HG03565 (cell line): ENCODE measurements around the gene OR10H1.
"Not testable (repeated sequence)": the region's sequence is repeated elsewhere in the genome, so short reads cannot be mapped to it uniquely, and the experiment has no call there.

ENCODE experiments used
- ATAC-seq: cut with Tn5 transposase; IDR thresholded peaks from one replicate; pipeline ENCODE4 v1.9.1; 2021; ENCODE audit warnings: mild to moderate bottlenecking, moderate library complexity; ENCODE audit not compliant: unreplicated experiment

The OR10H1 gene, protein sequence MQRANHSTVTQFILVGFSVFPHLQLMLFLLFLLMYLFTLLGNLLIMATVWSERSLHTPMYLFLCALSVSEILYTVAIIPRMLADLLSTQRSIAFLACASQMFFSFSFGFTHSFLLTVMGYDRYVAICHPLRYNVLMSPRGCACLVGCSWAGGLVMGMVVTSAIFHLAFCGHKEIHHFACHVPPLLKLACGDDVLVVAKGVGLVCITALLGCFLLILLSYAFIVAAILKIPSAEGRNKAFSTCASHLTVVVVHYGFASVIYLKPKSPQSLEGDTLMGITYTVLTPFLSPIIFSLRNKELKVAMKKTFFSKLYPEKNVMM

GRCh38 chr19:15815306-15815705, at the start of gene OR10H1:
OR10H1 (minus strand) TSS chr19:15815664; CDS start chr19:15808037, 7,627 bp downstream.
- ATAC-seq = no peak

DNA sequence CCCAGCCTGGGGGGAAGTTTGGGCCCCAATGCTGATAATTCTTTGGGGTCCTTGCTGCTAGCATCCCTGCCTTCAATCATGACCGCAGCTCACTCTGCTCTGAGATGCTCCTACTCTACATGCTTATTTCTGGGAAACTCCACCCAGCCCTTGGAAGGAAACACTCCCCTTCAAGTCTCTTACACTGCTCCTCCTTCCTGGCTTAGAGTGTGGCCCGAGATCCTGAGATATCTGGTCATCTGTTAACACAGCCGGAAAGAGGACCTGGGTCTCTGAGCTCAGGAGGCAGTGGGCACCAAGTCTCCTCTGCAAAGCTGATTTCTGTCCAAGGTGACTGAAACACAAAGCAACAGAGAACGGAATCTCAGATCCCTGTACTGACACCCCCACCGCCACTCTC, 49.4 kb upstream of the OR10H1 start:
- ATAC-seq = no peak

DNA sequence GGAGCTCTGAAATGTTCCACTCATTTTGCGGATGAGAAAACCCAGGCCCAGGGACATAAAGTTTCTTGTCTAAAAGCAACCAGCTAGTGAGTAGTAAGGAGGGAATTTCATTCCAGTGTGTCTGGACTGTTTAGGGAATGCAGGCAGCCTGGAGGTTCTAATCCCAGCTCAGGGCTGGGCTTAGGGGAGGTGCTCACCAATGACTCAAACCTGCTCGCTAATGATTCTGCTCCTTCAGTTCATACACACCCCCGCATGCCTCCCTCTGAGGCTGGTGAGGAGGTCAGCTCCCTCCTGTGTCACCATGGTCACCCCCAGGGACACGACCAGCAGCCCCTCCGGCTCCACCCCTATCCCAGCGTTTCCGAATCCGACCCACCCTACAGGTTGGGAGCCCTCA, 47.8 kb upstream of the OR10H1 start:
- no peak for ATAC-seq

DNA sequence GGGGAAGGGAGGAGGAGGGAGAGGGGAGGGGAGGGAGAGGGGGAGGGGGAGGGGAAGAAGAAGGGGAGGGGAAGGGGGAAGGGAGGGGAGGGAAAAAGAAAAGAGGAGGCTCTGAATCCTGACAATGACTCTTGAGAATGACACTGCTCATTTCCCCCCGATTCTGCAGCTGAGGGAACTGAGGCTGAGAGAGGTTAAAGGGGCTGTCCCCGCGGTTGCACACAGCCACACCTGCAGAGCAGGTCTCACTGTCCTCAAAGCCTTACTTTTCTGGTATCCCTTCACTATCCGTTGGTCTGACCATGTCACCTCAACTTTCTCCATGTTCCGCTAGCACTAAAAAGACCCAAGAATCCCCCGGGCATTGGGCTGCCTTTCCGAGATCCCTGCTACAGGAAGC, 47.0 kb upstream of the OR10H1 start:
- no peak for ATAC-seq

GRCh38 chr19:15860522-15860921, 45.1 kb upstream of the OR10H1 start:
- ATAC-seq = no peak

- no peak for ATAC-seq
Measured at GRCh38 chr19:15859187-15859586, 43.7 kb upstream of the OR10H1 start.

DNA sequence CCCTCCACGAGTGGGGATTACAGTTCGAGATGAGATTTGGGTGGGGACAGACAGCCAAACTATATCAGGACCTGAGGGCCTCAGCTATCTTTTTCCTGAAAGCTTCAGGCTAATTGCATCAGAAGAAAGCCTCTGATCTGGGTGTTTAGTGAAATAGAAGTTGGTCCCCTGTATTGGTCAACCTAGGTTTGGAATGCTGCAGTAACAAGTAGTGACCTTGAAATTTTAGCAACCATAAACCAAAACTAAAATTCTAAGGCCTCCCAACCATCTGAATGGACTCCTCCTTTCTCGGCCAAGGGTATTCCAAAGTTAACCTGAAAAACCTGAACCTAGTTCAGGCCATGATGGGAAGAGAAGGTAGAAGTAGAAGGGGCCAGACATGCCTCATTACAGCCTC, 34.9 kb upstream of the OR10H1 start:
- ATAC-seq = no peak

DNA sequence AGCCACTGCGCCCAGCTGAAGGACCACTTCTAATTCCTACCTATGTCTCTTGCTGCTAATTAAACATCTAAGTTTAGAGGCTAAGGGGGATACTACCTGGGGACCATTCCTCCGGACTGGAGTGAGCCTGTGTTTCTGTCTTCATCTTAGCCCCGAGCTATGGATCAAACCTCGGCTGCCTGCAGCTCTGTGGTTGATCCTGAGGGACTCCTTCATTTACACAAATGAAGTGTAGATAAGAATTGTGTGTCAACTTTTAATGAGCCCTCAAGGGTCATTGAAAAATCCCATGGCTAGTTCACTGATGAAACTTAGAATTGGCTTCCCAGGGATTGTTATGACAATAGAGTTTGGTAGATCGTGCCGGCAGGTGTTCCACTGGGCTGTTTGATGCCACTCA, 31.5 kb upstream of the OR10H1 start:
- no peak for ATAC-seq

DNA sequence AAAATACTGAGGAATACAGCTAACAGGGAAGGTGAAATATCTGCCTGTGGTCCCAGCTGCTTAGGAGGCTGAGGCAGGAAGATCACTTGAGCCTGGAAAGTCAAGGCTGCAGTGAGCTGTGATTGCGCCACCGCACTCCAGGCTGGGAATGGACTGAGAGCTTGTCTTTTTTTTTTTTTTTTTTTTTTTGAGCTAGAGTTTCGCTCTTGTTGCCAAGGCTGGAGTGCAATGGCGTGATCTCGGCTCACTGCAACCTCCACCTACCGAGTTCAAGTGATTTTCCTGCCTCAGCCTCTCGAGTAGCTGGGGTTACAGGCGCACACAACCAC, 28.4 kb upstream of the OR10H1 start:
- not testable (repeated sequence) for ATAC-seq

GRCh38 chr19:15843203-15843893, 27.9 kb upstream of the OR10H1 start:
- ATAC-seq = no peak

- no peak for ATAC-seq
Measured at GRCh38 chr19:15841875-15842569, 26.6 kb upstream of the OR10H1 start.

DNA sequence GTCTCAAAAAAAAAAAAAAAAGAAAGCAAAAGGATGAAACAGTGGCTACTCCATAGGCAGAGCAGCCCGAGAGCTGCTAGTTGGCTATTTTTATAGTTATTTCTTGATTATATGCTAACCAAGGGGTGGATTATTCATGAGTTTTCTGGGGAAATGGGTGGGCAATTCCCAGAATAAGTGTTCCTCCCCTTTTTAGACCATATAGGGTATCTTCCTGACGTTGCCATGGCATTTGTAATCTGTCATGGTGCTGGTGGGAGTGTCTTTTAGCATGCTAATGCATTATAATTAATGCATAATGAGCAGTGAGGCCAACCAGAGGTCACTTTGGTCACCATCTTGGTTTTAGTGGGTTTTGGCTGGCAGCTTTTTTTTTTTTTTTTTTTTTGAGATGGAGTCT, 25.4 kb upstream of the OR10H1 start:
- ATAC-seq = no peak

GRCh38 chr19:15839888-15840287, 24.4 kb upstream of the OR10H1 start:
- not testable (repeated sequence) for ATAC-seq

DNA sequence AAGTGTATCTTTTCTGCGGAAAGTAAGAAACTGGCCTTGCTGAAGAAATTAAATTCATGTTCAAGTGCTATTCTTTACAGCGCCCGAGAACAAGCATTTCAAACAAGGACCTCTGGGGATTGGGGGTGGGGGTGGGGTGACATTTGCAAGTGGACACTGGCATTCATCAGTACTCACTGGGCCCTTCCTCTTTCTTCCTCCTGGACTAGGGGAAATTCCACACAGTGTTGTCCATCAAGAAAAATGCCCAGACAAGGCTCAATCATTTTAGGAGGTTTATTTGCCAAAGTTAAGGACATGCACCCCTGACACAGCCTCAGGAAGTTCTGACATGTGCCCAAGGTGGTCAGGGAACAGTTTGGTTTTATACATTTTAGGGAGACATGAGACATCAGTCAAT, 22.9 kb upstream of the OR10H1 start:
- no peak for ATAC-seq

- ATAC-seq = no peak
Measured at GRCh38 chr19:15837221-15837731, 21.8 kb upstream of the OR10H1 start.

DNA sequence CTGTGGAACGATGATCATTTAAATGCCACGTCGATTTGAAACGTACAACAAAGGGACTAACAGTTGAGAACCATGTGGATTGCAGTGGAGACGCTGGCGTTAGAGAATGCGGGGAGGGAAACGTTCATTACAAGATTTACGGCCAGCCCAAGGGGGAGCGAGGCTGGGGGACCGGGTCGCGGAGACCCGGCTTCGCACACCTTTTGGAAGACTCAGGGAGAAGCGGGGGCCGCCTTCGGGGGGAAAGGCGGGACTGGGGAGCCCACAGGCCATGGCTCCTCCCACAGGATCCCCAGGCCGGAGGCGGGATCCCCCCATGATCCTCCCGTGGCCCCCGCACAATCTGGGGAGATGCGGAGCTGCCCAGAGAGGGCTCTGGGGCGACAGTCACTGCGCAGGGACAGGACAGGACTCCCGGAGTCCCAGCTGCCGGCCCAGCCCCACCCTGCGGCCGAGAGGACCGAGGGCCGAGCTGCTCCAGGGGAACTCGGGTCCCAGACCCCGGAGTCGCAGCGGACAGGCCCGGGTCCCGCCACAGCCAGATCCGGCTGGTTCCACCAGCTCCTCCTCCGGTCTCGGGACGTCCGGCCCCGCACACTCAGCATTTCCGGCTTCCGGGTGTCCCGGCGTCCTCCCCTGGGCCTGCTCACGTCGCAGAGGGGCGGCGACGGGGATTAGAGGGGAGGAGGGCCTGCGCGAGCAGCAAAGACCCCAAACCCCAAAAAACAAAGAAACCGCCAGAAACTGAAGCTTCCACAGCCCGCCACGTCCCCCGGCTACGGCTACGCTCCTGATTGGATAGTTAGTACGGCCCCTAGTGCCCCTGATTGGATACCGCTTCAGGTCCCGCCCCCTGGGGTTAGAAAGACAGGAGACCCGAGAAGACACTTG, 21.1 kb upstream of the OR10H1 start:
- ATAC-seq = peak; percentile 91

DNA sequence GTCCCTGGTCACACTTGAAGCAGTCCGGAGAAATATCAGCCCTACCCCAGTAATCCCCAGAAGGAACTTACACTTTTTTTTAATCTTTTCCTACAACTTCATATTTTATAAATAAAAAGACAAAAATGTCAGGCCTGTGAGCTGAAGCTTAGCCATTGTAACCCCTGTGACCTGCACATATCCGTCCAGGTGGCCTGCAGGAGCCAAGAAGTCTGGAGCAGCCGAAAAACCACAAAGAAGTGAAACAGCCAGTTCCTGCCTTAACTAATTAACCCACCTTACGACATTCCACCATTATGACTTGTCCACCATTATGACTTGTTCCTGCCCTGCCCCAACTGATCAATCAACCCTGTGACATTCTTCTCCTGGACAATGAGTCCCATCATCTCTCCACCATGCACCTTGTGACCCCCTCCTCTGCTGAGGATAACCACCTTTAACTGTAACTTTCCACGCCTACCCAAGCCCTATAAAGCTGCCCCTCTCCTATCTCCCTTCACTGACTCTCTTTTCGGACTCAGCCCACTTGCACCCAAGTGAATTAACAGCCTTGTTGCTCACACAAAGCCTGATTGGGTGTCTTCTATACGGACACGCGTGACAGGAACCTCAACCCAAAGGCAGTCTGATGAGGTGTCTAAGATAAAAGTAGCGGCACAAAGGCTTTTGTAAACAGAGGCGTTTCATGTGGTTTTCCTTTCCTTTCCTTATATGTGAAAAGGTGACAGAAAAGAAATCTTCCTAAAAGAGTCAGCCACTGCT, 20.3 kb upstream of the OR10H1 start:
- ATAC-seq = not testable (repeated sequence)

GRCh38 chr19:15834232-15834631, 18.8 kb upstream of the OR10H1 start:
- ATAC-seq = not testable (repeated sequence)

DNA sequence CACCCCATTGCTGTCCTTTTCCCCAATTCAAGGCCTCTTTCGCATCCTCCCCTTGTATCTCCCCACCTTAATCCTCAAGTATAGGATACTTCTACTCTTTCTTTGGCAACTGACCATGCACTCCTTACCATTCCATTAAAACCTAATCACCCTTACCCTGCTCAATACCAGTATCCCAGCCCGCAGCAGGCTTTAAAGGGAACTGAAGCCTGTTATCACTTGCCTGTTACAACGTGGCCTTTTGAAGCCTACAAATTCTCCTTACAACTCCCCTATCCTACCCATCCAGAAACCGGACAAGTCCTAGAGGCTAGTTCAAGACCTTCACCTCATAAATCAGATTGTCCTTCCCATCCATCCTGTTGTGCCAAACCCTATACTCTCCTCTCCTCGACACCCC, 16.2 kb upstream of the OR10H1 start:
- ATAC-seq = no peak

GRCh38 chr19:15829786-15830185, 14.3 kb upstream of the OR10H1 start:
- ATAC-seq = no peak
